ENCODE measurements around the gene LDLRAD2.

- no peak for TF ChIP-seq CTCF (conservative IDR thresholded peaks at IDR 0.05; ENCODE audit: low read depth, low read length)
- TF ChIP-seq EZH2 (IDR thresholded peaks at IDR 0.05; ENCODE audit: borderline replicate concordance, low read depth, low read length, poor library complexity, severe bottlenecking): no peak
Measured at GRCh38 chr1:21825393-21825792, 13.3 kb downstream of the LDLRAD2 start.
